ENCODE measurements around the gene LBX2.

The LBX2 gene

DNA sequence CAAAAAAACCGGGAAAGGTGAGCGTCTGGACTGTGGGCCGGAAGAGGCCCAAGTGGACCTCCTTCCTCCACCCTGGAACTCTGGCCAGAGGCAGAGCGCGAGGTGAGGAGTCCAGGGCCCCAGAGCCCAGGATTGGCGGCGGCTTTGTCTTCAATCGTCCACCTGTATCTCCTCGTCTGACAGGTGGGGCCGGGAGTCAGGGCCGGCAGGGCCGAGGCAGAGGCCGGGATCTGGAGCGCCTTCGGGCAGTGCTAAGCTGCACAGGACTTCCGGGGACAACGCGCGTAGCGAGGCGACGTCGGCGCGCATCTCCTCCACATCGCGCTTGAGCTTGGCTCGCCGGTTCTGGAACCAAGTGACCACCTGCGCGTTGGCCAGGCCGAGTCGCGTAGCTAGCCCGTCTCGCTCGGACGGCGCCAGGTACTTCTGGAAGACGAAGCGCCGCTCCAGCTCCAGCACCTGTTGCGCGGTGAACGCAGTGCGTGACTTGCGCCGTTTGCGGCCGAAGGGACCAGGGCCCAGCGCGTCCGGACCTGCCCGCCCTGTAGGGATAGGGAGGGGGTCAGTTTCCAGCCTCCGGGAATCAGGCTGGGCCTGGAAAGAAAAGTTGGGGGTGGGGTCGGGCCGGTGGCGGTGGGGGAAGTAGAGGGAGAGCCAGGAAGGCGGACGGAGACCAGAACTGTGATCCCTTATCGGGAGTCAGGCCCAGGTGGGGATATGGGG, 1.5 kb downstream of the LBX2 start:
- DNase-seq (ENCODE audit: low read depth), result no peak
- peak overlapping the region; percentile 53 for H3K4me3 ChIP-seq (ENCODE audit: low read length)

GRCh38 chr2:74496997-74497776, 2.2 kb downstream of the LBX2 start:
- no peak for TF ChIP-seq CTCF (conservative IDR thresholded peaks at IDR 0.05; ENCODE audit: low read length)
- H3K4me3 ChIP-seq (ENCODE audit: low read length), result no peak overlapping the region; the same call in 1 of the 2 replicates

More for the DNA sequence above, 1.5 kb downstream of the LBX2 start:
- no peak for TF ChIP-seq CTCF (conservative IDR thresholded peaks at IDR 0.05; ENCODE audit: low read length)

GRCh38 chr2:74495440-74495839, 4.0 kb downstream of the LBX2 start:
- TF ChIP-seq CTCF (conservative IDR thresholded peaks at IDR 0.05; ENCODE audit: low read length), result no peak

More at GRCh38 chr2:74496997-74497776, 2.2 kb downstream of the LBX2 start:
- DNase-seq (ENCODE audit: low read depth), result no peak

GRCh38 chr2:74493546-74493945, 5.9 kb downstream of the LBX2 start:
- no peak for DNase-seq (ENCODE audit: low read depth)
- H3K4me3 ChIP-seq (ENCODE audit: low read length), result no peak overlapping the region
- TF ChIP-seq CTCF (conservative IDR thresholded peaks at IDR 0.05; ENCODE audit: low read length), result no peak

More at GRCh38 chr2:74495440-74495839, 4.0 kb downstream of the LBX2 start:
- no peak overlapping the region for H3K4me3 ChIP-seq (ENCODE audit: low read length)
- DNase-seq (ENCODE audit: low read depth), result no peak

DNA sequence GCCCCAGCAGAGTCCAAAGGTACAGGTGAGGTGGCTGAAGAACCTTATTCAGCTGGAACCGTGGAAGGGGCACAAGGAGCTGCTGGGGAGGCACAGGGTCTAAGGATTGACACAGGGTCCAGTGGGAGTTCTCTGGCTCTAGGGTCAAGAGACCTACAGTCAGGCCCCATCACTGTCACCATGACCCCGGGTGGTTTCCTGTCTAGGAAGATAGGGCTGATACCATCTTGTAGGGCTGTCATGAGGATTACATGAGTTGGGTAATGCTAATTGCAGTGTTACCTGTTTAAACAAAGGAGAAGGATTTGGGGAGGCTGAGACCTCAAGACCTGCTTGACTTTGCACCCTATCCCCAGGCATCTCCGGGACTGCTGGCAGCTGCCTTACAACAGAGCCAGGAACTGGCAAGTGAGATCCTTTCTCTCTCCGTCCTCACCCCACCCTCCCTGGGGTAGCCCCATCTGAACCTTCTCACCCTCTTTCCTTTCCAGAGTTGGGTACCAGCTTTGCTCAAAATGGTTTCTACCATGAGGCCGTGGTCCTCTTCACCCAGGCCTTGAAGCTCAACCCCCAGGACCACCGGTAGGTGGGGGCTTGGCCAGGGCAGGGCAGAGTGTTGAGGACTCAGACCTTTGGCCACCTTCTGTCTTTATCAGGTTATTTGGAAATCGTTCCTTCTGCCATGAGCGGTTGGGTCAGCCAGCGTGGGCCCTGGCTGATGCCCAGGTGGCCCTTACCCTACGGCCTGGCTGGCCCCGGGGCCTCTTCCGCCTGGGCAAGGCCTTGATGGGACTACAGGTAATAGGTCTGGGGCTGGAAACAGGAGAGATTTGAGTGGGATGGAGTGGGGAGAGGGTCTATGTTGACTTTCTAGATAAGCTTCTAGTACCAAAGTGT, 7.5 kb downstream of the LBX2 start:
- DNase-seq (ENCODE audit: low read depth), result no peak
- H3K4me3 ChIP-seq (ENCODE audit: low read length), result no peak overlapping the region
- no peak for TF ChIP-seq CTCF (conservative IDR thresholded peaks at IDR 0.05; ENCODE audit: low read length)

DNA sequence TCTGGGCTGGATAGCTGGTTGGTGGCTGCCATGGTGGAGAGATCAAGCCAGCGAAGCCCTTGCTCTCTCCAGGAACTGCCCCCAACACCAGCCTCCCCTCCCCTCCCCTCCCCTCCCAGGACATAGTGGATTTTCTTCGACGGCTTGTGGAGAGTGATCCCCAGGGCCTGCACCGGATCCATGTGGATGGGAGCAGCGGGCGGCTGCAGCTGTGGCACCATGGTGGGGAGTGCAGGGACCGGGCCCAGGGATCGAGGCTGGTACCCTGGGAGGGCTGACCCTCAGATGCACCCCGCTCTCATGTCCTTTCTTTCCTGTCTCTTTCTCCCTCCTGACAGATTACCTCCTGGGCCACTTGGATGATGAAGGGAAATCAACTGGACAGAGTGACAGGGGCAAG, 9.5 kb downstream of the LBX2 start:
- no peak overlapping the region for H3K4me3 ChIP-seq (ENCODE audit: low read length)
- no peak for DNase-seq (ENCODE audit: low read depth)
- no peak for TF ChIP-seq CTCF (conservative IDR thresholded peaks at IDR 0.05; ENCODE audit: low read length)
